Measurements from ENCODE around the gene PEX19.

PEX19 gene

DNA sequence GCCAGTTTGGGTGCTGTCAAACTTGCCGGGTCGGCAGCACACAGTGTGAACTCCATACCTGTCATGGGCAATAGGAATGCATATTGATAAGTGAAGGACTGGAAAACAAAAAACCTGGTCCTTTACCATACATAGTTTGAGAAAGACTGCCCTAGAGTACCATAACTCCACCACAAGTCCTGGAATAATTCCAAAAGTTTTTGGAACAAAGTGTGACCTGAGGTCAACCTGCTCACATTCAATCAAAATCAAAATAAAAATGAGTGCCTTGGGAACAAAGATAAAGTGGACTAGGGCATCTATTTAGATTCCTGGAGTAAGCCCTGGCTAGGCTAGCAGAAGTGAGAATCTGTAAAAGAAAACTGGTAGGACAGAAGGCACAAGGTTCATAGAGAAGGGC lies 7.6 kb downstream of the PEX19 start:
- no peak for DNase-seq

DNA sequence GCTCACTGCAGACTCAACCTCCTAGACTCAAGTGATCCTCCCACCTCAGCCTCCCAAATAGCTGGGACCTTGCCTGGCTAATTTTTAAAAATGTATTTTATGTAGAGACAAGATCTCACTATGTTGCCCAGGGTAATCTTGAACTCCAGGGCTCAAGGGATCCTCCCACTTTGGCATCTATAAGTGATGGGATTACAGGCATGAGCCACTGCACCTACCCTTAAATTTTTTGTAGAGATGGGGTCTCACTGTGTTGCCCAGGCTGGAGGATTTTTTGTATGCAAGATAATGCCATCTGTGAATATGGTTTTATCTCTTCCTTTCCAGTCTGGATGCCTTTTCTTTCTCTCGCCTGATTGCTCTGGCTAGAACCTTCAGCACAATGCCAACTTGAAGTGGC lies 13.9 kb downstream of the PEX19 start:
- DNase-seq, result no peak

DNA sequence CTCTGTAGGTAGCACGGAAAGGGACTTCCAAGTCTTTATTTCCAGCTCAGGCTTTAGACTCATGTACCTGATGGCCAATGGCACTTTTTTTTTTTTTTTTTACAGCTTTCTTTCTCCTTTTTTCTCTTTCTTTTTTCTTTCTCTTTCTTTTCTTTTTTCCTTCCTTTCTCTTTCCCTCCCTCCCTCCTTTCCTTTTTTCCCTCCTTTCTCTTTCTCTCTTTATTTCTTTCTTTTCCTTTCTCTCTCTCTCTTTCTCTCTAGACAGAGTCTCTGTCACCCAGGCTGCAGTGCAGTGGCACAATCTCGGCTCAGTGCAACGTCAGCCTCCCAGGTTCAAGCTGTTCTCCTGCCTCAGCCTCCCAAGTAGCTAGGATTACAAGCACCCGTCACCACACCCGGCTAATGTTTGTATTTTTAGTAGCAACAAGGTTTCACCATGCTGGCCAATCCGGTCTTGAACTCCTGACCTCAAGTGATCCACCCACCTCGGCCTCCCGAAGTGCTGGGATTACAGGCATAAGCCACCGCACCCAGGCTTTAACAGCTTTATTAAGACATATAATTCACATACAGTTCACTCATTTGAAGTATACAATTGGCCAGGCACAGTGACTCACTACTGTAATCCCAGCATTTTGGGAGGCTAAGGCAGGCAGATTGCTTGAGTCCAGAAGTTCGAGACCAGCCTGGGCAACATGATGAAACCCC lies 17.5 kb downstream of the PEX19 start:
- no peak for DNase-seq

DNA sequence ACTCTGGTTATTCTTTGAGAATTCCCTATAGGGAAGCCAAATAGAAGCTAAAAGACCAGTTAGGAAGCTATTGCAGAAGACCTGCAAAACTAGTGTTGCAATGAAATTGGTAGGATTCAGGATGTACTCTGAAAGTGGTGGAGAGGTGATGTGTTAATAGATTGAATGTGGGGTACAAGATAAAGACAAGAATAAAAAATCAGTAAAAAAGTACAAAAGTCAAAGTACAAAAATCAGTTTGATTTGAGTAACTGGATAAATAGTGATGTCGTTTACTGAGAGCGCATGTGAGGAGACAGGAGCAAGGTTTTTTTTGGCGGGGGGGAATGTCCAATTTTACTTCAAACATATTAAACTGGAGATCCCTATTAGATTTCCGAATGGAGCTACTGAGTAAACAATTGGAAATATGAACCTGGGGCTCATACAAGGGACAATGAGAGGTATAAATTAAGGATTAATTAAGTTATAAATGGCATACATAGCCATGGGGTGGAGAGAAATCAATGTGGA lies 20.1 kb downstream of the PEX19 start:
- DNase-seq, result no peak

DNA sequence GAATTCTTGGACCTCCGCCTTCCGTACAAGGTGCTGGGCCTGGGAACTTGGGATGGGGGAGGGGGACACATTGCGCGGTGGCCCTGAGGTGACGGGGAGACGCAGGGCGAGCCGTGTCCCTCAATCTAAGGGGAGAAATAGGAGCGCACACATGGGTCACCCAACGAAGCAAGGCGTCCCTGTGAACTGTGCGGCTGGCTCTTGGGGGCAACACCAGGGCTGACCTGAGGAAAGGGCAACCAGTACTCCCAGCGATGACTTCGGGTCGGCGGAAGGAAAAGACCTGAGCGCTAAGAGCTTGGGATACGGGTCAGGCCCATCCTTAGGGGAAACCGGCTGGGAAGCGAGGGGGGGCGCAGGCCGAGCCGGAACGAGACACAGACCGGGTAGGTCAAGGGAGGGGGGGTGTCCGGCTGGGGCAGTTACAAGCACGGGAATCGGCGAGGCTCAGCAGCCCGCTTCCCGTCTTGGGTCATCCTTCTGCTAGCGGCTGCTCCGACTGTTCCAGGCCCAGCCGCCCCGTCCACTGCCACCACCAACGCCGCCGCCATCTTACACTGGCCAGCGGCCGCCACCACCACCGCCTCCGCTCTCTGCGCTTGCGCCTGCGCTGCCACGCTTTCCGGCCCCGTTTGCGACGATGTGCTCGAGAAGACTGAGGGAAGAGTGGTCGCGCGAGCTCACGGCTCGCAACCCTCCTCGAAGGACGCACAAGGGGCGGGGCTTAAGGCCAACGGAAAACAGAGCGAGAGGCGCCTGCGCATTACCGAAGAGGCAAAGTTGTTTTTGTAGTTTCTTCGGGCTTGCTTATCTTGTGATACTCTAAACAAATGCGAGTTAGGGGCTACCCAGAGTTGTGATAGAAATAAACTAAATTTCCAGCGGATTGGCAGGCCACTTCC lies 22.8 kb downstream of the PEX19 start, which contains the start of gene DCAF8:
DCAF8 (minus strand) TSS at position 657 of the 902 bp plus-strand sequence. CDS start 18,541 bp downstream, outside the sequence.
- DNase-seq, result peak; percentile 96 to 97

DNA sequence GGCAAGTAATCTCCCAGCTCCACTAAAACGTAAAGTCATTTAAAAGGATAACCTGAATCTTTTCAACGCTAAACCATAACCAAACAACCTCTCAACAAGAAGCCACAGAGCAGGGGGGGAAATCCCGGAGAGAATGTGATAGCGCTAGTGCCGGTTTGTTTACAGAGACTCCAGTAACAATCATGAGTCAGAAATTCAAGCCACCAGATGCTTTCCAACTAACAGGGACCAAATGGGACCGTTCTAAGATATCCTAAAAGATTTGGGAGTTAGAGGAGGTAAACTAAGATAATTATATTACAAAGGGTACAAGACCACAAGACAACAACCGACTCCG lies 23.4 kb downstream of the PEX19 start:
- DNase-seq, result peak; percentile 24 to 29

DNA sequence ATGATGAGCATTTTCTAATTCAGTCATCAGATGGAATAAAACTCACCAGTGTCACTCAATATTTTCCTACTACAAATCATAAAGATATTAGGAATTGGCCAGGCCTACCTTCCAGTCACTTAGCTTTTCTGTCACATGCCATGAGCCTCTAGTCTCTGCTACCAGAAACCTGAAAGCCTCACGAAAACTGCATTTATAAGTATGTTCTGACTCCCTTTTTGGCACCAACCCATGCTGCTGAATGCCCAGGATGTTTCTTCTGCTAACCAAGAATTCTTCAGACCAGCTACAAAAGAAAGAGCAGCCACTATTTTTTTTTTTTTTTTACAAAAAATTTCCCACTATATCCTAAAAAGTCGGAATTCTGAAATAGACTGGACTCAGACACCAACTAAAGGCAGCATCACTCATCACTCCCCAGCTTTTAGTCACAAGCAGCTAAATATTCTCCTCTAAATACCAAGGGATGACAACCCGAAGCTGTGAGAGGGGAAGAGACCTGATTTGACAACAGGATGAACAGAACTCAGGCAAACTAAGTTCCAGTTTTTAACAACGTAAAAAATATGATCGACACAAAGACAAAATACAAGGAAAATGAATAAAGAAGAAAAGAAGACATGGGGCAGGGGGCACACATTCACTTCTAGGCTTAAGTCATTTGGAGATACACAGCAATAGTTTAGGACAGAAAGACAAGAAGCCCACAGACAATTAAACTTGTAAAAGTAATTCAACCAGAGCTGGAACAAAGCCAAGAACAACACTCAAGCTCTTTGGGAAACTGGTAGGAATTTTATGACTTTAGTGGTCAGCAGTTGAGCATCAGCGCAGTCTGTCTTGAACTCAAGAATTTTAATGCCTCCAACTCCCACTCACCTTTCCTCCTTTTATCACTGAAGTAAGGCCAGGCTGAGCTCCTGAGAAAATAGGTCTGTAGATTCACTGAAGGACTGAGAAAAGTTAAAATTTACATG lies 24.2 kb downstream of the PEX19 start:
- peak in 1 of 2 experiments; percentile 9 for DNase-seq

DNA sequence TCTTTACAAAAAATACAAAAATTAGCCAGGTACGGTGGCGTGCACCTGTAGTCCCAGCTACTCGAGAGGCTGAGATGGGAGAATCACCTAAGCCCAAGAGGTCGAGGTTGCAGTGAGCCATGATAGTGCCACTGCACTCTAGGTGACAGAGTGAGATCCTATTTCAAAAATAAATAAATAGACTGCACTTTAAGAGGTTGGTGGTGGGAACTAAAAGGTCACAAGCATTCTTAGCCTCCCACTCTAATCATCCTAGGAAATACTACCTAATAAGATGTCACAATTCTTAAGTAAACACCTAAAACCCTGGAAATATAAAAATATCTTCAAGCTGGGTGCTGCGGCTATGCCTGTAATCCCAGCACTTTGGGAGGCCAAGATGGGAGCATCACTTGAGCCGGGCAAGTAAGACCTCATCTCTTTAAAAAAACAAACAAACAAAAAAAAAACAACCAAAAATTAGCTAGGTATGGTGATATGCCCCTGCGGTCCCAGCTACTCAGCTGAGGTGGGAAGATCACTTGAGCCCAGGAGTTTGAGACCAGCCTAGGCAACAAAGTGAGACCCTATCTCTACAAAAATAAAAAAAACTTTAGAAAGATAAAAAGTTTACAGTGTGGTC lies 26.6 kb downstream of the PEX19 start:
- DNase-seq, result no peak

DNA sequence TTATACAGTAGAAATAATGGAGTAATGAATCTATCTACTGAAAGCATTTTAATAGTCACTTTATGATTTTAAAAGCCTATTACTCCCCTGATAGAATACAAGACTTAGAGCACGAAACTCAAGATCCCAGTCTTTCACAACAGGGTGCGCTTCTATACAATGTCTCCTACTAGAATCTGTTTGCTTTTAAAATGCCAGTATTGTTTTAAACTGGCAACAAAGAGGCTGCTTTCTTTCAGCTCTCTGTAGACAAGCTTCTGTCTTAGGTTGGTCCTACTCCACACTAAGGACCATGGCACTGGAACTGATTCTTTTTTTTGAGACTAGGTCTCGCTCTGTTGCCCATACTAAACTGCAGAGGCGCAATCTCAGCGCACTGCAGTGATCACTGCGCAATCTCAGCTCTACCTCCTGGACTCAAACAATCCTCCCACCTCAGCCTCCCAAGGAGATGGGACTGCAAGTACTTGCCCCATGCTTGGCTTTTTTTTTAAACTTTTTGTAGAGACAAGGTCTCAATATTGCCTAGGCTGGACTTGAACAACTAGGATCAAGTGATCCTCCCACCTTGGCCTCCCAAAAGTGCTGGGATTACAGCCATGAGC lies 27.4 kb downstream of the PEX19 start:
- no peak for DNase-seq

DNA sequence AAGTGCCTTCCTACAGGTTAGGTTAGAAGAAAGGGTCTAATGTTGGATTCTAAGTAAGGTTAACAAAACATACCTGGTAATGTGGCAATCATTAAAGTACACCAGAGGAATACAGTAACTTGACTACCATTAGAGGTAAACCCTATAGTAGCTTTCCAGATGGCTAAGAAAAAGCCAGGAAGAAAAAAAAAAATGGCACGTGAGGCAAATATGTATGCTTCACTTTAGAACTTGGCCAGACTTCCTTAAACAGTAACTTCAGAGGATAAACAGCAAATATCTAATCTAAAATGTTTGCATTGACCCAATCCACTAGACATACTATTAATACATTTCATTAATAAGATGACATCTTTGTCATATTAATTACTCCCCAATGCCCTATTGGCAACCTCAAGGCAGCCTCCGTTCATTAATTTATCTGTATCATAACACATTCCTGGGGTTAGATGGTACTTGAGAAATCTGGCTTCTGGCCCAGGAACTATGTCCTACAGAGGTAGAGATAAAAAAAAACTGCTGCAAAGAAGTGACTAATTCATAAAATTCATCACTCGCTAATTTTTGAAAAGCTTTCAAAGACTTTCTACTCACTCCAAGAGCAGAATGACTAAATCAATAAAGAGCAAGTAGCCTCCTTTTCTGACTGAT lies 28.4 kb downstream of the PEX19 start:
- no peak for DNase-seq

DNA sequence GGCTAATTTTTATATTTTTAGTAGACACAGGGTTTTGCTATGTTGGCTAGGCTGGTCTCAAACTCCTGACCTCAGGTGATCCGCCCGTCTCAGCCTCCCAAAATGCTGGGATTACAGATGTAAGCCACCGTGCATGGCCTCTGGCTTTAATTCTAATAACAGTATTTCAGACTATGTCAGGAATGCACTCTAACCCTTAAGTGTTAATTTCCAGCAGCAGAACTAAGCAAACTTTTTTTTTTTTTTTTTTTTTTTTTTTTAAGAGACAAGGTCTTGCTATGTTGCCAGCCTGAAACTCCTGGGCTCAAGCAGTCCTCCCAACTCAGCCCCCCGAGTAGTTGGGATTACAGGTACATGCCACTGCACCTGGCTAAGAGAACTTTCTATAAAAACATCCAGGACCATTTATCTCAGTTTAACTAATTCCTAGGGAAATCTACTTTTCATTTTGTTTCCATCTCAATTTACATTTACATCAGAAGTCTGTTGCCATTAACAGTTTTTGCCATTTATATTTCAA lies 29.1 kb downstream of the PEX19 start:
- DNase-seq, result no peak

DNA sequence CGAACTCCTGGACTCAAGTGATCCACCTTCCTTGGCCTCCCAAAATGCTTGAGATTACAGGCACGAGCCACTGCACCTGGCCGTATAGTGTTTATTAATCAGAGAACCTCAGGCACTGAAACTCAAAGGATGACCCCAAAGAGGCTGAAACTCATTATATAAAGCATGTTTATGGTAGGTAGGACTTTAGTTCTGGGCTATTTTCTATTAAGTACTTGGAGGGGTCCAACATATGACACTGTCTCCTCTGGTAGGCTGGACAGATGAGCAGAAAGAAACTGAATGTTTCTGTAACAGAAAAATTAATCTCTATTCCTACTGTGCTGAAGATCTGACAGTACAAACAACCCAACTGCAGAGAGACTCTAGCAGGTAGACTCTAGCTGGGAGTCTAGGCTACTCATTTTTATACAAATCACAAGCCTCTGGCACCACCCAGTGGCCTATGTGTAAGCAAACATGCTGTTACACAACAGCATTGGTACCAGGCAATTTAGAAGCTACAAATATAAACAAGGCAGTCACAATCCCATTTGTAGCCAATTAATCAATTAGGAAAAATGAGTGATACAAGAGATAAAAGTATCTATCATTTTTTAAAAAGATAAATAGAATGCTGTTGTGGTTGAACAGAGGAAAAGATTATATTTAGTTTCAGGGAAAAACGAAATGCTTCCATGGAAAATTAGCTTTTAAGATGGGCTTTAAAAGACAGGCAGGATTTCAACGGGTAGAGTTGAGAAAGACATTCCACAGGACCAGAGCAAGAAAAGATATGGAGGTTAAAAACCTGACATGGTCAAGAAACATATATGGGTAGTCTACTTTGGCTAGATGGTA lies 33.0 kb downstream of the PEX19 start:
- DNase-seq, result peak; percentile 48 to 74

DNA sequence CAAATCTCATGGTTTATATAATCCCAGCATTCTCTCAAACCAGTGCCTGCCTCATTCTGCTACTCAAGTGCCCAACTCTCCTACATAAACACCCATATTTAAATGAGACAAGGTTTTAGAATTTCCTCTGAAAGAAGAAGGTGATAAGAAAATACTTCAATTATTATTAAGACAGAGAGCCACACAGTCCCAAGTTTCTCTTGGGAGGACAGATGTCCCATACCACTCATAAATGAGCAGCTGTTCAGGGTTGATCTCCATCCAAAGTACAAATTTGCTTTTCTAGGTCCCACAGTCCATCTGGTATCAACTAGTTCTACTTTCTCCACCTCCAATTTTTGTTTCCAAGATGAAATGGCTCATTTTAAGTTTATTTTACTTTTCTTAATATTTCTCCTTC lies 33.9 kb downstream of the PEX19 start:
- no peak for DNase-seq

DNA sequence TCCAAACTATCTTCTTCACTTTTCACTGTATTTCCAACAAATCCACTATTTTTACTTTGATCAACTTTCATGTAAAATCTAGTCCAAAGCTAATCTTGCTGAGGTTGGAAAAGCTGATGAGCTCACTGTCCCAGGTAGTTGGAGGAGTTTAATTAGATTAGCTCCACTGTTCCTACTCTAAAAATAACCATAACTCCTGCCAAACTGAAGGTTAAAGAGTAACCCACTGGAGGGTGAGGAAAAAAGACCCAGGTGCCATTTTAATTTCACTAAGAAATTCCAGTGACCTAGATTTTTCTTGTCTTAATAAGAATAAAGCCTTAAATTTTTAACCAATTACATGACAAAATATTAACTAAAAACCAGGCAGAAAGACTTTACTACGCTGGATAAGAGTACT lies 37.9 kb downstream of the PEX19 start:
- DNase-seq, result no peak

DNA sequence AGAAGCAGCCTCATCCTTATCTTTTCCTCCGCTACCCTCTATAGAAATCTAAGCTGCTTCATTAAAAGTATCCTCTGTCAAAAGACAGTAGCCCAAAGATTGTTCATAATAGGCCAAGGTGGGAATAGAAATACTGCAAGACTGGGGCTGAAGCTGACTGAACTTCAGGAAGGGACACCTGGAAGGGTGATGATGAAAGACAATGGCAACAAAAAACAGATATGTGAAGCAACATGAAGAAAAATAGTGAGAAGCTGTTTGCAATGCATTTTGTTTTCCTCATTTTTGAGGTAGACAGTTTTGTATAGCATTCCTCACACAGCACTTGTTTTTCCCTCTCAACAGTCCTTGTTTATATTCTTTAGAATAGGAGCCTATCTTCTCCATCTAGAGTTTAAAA lies 39.5 kb downstream of the PEX19 start:
- no peak for DNase-seq

DNA sequence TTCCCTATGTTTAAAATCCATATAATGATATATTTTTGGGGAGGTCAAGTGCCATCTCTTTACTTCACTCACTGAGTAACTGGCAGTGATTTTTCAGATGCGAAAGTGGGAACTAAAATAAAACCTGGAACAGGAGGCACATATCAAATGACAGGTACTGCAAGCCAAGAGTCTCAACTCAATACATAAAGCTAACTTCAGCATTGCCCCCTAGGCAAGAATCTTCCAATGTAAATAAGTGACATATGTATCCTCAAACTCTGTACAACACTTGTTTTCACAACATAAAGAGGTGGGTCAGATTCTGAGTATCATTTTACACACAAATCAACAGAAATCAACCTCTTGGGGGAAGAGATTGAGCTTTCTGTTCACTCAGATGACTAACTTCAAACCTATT lies 40.7 kb downstream of the PEX19 start:
- DNase-seq, result no peak

DNA sequence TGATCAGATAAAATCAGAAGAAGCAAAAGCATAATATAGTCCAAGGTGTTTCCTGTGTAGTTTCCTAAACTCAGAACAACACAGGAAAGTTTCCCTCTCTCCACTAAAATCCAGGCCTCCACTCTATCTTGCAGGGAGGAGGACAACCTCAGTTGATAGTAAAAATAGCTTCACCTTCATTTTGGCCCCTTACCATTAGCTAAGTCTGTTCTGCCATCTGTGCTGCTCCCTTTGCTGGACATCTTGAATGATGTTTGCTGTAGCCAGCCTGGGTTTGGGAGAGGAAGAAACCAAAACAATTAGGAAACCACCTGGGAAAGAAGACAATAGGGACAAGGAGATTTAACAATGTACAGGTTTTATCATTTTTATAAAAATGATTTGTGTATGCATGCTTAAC lies 41.2 kb downstream of the PEX19 start:
- no peak for DNase-seq

DNA sequence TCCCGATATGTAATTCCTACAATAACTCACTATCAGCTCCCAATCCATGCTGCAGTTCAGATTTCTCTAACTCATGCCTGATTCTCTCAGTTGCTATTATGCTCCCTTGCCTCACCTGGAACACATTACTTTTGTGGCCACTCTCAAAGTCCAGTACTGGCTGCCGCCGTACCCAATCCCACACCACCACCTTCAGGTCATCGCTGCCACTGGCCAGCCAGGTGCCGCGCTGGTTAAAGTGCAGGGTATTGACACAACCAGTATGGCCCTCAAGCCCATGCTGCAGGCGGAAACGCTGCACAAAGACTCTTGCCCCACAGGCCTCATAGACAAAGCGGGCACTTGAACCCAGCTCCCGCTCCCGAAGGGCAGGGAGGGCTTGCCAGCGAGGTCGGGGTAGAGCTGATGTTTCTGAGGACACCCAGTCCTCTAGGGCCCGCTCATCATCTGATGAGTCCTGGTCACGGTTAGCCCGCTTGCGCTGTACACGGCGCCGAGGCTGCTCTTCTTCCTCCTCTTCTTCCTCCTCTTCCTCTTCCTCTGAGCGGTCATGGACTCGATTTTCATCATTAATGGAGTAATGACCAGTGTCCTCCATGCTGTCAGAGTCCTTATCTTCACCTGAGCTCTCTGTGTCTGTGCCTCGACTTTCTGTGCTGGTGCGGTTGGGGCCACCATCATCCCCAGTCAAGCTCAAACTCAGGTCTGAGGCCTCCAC lies 45.2 kb downstream of the PEX19 start:
- no peak for DNase-seq

DNA sequence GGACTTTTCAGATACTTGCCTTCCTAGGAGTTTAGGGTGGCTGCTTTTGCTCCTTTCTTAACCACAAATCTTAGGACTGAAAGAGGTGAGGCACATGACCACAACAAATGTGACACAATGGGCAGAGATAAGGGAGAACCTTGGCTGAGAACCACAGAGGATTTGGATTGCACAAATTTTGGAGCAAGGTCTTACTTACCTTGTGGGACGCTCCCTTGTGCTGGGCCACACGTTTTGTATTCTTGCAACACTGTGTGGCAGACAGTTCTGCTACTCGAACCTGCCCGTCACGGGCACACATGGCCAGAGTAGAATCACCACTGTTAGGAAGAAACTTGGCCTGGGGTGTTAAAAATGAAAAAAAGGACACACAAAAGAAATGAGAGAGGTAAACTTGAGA lies 46.5 kb downstream of the PEX19 start:
- no peak for DNase-seq

DNA sequence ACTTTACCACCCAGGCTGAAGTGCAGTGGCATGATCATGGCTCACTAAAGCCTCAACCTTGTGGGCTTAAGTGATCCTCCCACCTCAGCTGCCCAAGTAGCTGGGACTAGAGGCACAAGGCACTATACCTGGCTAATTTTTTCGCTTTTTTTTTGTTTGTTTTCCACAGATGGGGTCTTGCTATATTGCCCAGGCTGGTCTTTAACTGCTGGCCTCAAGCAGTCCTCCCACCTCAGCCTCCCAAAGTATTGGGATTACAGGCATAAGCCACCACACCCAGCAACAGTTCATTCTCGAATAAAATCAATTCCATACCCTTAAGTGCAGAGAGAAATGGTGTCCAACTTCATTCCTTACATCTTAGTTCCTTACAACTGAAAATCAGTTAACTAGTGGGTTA lies 47.4 kb downstream of the PEX19 start:
- DNase-seq, result no peak
